Stomach smooth muscle (tissue), 2 donors: Measurements from ENCODE around the gene RASSF3.
"Not testable (repeated sequence)": the region's sequence is repeated elsewhere in the genome, so short reads cannot be mapped to it uniquely, and the experiment has no call there.

ENCODE experiments used
- H3K27ac ChIP-seq: one replicate; pipeline ENCODE4 v1.7.0; 2013; ENCODE audit warnings: mild to moderate bottlenecking, low read length, inconsistent platforms
- H3K27me3 ChIP-seq, 2 donors: one replicate each; pipeline ENCODE4 v1.7.0; 2013; ENCODE audit warnings: low read length in 2 of 2; ENCODE audit not compliant: insufficient read depth in 2 of 2, control insufficient read depth in 1 of 2
- H3K36me3 ChIP-seq, 2 donors: one replicate each; pipeline ENCODE4 v1.7.0; 2013; ENCODE audit warnings: low read length in 2 of 2; ENCODE audit not compliant: control insufficient read depth in 2 of 2, insufficient read depth in 2 of 2
- H3K4me1 ChIP-seq: one replicate; pipeline ENCODE4 v1.7.0; 2013; ENCODE audit warnings: low read length; ENCODE audit not compliant: control insufficient read depth, insufficient read depth
- H3K4me3 ChIP-seq, 2 donors: one replicate each; pipeline ENCODE4 v1.7.0; 2013; ENCODE audit warnings: low read length in 2 of 2
- H3K9ac ChIP-seq, 2 donors: one replicate each; pipeline ENCODE4 v1.7.0; 2013; ENCODE audit warnings: low read length in 2 of 2, mild to moderate bottlenecking in 1 of 2
- H3K9me3 ChIP-seq, 2 donors: one replicate each; pipeline ENCODE4 v1.7.0; 2013; ENCODE audit warnings: low read length in 2 of 2; ENCODE audit not compliant: control insufficient read depth in 2 of 2
- donor health status: healthy.
- donor health status: Pancreatic carcinoma.

Gene RASSF3

DNA sequence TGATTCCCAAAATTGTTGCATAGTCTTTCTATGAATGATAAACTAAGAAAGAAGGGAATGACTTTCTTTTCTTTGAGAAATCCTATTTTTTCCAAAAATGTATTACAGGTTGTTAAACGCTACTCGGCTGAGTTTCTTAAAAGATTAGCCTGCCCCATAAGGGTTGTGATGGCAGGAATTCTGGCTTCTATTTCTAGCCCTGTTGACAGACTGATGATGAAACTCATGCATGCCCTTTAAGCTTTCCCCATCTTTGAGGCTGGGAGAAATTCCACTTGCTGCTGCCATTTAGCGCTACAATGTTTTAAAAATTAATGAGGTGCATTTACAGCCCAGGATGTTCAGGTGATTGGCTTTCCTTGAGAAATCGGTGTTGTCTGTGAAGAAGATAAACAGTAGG, 33.2 kb upstream of the RASSF3 start:
- Histone ChIP-seq H3K27ac (no peak overlapping the region), H3K4me3 (no peak overlapping the region), H3K27me3 (peaks cover 0 to 2% of the 10 kb centered on the region in 2 donors), H3K4me1 (no peaks in the 10 kb centered on the region), H3K9me3 (peaks cover 3 to 10% of the 10 kb centered on the region in 2 donors), H3K36me3 (no peaks in the 10 kb centered on the region), H3K9ac (no peak overlapping the region)

DNA sequence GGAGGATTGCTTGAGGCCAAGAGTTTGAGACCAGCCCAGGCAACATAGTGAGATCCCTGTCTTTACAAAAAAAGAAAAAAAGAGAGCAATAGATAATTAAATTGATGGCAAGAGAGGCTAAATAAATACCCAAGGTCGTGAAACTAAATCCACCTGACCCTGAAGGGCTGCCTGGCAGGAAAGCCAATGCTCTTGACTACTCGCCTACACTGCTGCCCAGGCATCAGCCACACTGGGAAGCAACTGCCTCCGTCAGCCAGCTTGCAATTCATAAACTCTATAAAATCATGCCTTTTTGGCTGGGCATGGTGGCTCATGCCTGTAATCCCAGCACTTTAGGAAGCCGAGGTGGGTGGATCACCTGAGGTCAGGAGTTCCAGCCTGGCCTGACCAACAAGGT, 31.7 kb upstream of the RASSF3 start:
- no peak overlapping the region for H3K9ac ChIP-seq
- H3K9me3 ChIP-seq: peaks cover 3 to 7% of the 10 kb centered on the region in 2 donors
- no peak overlapping the region for H3K27ac ChIP-seq
- H3K36me3 ChIP-seq: no peaks in the 10 kb centered on the region
- H3K27me3 ChIP-seq: peaks cover 0 to 2% of the 10 kb centered on the region in 2 donors
- H3K4me1 ChIP-seq: no peaks in the 10 kb centered on the region
- no peak overlapping the region for H3K4me3 ChIP-seq

DNA sequence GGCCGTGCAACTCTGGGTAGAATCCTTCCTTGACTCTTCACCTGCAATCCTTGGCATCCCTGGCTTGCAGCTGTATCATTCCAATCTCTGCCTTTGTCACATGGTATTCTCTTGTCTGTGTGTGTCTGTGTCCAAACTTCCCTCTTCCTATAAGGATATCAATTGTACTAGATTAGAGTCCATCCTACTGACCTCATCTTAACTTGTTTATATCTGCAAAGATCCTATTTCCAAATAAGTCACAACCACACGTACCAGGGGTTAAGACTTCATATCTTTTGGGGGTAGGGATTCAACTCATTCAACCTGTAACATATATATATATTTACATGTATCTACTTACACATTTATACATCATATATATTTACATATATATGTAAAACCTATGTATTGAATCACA, 29.6 kb upstream of the RASSF3 start:
- H3K27ac ChIP-seq: no peak overlapping the region
- no peaks in the 10 kb centered on the region for H3K4me1 ChIP-seq
- no peak overlapping the region for H3K9ac ChIP-seq
- H3K9me3 ChIP-seq: no peaks in the 10 kb centered on the region
- H3K36me3 ChIP-seq: no peaks in the 10 kb centered on the region
- no peak overlapping the region for H3K4me3 ChIP-seq
- peaks cover 0 to 2% of the 10 kb centered on the region in 2 donors for H3K27me3 ChIP-seq

DNA sequence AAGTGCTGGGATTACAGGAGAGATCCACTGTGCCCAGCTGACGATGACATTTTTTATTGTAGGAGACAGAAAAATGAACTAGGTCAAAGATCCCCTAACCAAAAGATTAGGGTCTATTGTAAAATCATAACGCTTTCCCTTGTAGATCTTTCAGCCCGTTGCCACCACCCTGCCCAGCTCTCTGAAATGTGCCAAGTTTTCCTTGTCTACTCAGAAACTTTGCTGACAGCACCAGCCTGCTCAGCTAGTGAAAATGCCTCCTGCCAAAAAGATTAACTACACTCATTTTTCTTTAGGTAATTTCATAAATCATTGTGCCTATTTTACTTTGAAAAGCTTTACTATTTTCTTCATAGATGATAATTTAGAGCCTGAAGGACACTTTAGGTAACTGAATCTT, 28.2 kb upstream of the RASSF3 start:
- Histone ChIP-seq H3K4me3 (no peak overlapping the region), H3K4me1 (no peaks in the 10 kb centered on the region), H3K9me3 (no peaks in the 10 kb centered on the region), H3K9ac (no peak overlapping the region), H3K27me3 (peaks cover 0 to 2% of the 10 kb centered on the region in 2 donors), H3K36me3 (no peaks in the 10 kb centered on the region), H3K27ac (no peak overlapping the region)

GRCh38 chr12:64582862-64583261, 27.4 kb upstream of the RASSF3 start:
- peaks cover 0 to 2% of the 10 kb centered on the region in 2 donors for H3K27me3 ChIP-seq
- H3K4me1 ChIP-seq: no peaks in the 10 kb centered on the region
- H3K9ac ChIP-seq: no peak overlapping the region
- no peak overlapping the region for H3K4me3 ChIP-seq
- no peaks in the 10 kb centered on the region for H3K9me3 ChIP-seq
- H3K27ac ChIP-seq: no peak overlapping the region
- no peaks in the 10 kb centered on the region for H3K36me3 ChIP-seq

DNA sequence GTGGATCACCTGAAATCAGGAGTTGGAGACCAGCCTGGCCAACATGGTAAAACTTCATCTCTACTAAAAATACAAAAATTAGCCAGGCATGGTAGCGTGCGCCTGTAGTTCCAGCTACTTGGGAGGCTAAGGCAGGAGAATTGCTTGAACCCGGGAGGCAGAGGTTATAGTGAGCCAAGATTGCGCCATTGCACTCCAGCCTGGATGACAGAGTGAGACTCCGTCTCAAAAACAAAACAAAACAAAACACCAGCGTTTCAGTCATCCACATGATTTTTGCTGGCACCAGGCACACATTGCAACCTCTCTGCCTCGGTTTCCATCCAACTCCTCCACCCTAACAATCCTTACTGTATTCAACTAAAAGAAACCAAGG, 26.9 kb upstream of the RASSF3 start:
- H3K9ac ChIP-seq, H3K9me3 ChIP-seq, H3K27ac ChIP-seq, H3K27me3 ChIP-seq, H3K36me3 ChIP-seq, H3K4me1 ChIP-seq: not testable (repeated sequence)
- H3K4me3 ChIP-seq: peak overlapping the region in 1 of 2 donors; percentile 24

GRCh38 chr12:64583771-64584421, 26.4 kb upstream of the RASSF3 start:
- Histone ChIP-seq H3K36me3 (no peaks in the 10 kb centered on the region), H3K9ac (no peak overlapping the region), H3K27ac (no peak overlapping the region), H3K4me1 (no peaks in the 10 kb centered on the region), H3K9me3 (no peaks in the 10 kb centered on the region), H3K4me3 (peak overlapping the region in 1 of 2 donors; percentile 24), H3K27me3 (no peaks in the 10 kb centered on the region)

- H3K27ac ChIP-seq: no peak overlapping the region
- H3K36me3 ChIP-seq: no peaks in the 10 kb centered on the region
- no peaks in the 10 kb centered on the region for H3K9me3 ChIP-seq
- no peak overlapping the region for H3K4me3 ChIP-seq
- H3K9ac ChIP-seq: no peak overlapping the region
- H3K4me1 ChIP-seq: no peaks in the 10 kb centered on the region
- H3K27me3 ChIP-seq: no peaks in the 10 kb centered on the region
Measured at GRCh38 chr12:64585104-64585503, 25.2 kb upstream of the RASSF3 start.

DNA sequence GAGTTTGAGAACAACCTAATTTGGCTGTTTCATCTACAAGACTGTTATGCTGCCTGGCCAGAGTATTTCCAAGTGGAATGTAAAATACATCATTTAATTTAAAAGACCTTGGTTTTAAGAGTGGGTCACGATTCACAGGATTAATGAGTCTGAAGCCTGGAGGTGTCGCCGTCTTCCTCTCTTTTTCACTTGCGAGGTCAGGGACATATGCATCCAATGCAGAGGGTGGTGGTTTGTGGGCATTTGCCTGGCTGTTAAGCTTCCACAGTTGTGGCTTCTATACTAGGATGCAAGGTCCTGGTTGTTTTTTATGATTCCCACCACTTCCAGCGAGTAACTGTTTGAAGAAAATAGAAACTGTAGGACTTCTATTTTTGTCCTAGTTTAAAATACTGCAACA, 22.8 kb upstream of the RASSF3 start:
- Histone ChIP-seq H3K4me3 (no peak overlapping the region), H3K27me3 (no peaks in the 10 kb centered on the region), H3K9me3 (no peaks in the 10 kb centered on the region), H3K36me3 (no peaks in the 10 kb centered on the region), H3K27ac (no peak overlapping the region), H3K4me1 (no peaks in the 10 kb centered on the region), H3K9ac (no peak overlapping the region)

- H3K27me3 ChIP-seq: no peaks in the 10 kb centered on the region
- H3K9me3 ChIP-seq: no peaks in the 10 kb centered on the region
- no peak overlapping the region for H3K27ac ChIP-seq
- H3K4me1 ChIP-seq: no peaks in the 10 kb centered on the region
- H3K9ac ChIP-seq: no peak overlapping the region
- H3K36me3 ChIP-seq: no peaks in the 10 kb centered on the region
- no peak overlapping the region for H3K4me3 ChIP-seq
Measured at GRCh38 chr12:64590183-64590582, 20.1 kb upstream of the RASSF3 start.

DNA sequence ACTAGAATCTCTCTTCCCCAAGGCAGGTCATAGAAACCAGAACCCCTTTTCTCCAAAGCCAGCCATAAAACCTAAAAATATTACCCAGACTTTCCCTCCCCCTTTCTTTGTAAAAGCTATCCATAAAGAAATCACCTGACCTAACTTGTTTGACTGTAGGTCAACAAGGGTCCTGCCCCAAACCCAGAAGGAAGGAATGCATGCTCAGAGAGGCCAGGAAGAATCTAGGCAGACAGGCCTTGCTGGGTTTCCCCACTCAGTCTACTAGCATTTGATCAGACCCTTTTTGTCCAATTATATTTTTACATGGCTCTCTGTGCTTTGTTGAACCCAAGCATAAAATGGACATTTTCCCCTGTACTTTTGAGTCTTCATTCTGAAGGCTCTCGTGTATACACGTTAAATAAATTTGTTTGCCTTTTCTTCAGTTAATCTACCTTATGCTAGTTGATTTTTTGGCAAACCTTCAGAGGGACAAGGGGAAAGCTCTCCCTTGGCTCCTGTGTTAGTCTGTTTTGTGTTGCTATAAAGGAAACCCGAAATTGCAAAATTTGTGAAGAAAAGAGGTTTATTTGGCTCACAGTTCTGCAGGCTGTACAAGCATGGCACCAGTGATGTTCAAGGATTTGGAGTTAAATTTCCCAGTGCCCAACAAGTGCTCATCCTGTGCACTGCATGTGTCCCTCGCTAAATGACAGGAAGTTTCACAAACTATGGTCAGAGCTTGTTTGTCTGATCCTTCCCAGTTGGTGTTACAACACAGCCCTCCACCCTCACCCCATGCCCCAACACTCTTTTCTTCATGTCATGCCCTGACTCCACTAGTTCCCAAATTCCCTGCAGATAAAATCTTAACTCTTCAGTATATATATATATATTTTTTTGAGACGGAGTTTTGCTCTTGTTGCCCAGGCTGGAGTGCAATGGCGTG, 14.2 kb upstream of the RASSF3 start:
- Histone ChIP-seq H3K36me3 (no peaks in the 10 kb centered on the region), H3K4me3 (no peak overlapping the region), H3K9me3 (no peaks in the 10 kb centered on the region), H3K27ac (no peak overlapping the region), H3K27me3 (no peaks in the 10 kb centered on the region), H3K4me1 (no peaks in the 10 kb centered on the region), H3K9ac (no peak overlapping the region)
